SK-N-MC (cell line): ENCODE results near the gene PSMA3.

Source experiments
- EZH2 ChIP-seq: fragments of 200-600 bp; sonication (generic); IDR thresholded peaks from one replicate; pipeline ENCODE4 v1.6.1; 2017; ENCODE audit warnings: antibody characterized with exemption
- FOXP2 ChIP-seq: optimal IDR thresholded peaks from 2 replicates; pipeline ENCODE3; 2011; ENCODE audit warnings: mild to moderate bottlenecking, moderate library complexity; ENCODE audit not compliant: insufficient read depth; ENCODE audit errors: extremely low read length, control extremely low read depth
- POLR2AphosphoS5 ChIP-seq: IDR thresholded peaks from 2 replicates; pipeline ENCODE4 v1.6.1; 2012; ENCODE audit warnings: mild to moderate bottlenecking, low read depth, low read length, borderline replicate concordance

GRCh38 chr14:58227096-58227819 lies 17.4 kb upstream of the PSMA3 start:
- TF ChIP-seq POLR2AphosphoS5 (no peak), EZH2 (no peak), FOXP2 (no peak)
